SK-N-SH (cell line): ENCODE measurements around the gene RYR3. TPM values are rescaled to one million over a fixed set of nuclear protein-coding genes. Genes with fewer than 3 reads are reported as not detected.

Source experiments
- CTCF ChIA-PET: fragments of 300-600, 350-600 bp; formaldehyde crosslinking; extraction: SDS; loops from one replicate; lab custom pipeline; 2021; lab: Yijun Ruan, JAX
- POLR2A ChIA-PET: fragments of 350-600 bp; sonication (Branson Sonifier 250); formaldehyde crosslinking; extraction: SDS; loops from one replicate; lab custom pipeline; 2020; ENCODE audit warnings: antibody characterized with exemption, inconsistent platforms; lab: Yijun Ruan, JAX
- DNase-seq: peaks from one replicate; pipeline ENCODE4 v3.0.0; 2012
- H2AFZ ChIP-seq: fragments of 200-600 bp; sonication (generic); 2 replicates; pipeline ENCODE4 v1.8.1; 2016; ENCODE audit warnings: antibody characterized with exemption, mild to moderate bottlenecking, low read depth
- H3F3A ChIP-seq: fragments of 200-600 bp; sonication (generic); replicated peaks from 2 replicates; pipeline ENCODE3; 2016; ENCODE audit warnings: antibody characterized with exemption, mild to moderate bottlenecking; ENCODE audit not compliant: insufficient read depth
- H3K27ac ChIP-seq, 2 experiments: fragments of 200-500 bp in 1 of 2; fragments of 200-600 bp in 1 of 2; sonication (Bioruptor generic) in 1 of 2; sonication (generic), shearing (Covaris generic) in 1 of 2; 2 replicates each; pipeline versions ENCODE4 v1.5.1 to v1.6.1; 2014 to 2016; ENCODE audit warnings: low read depth in 2 of 2, inconsistent platforms in 1 of 2, low read length in 1 of 2, mild to moderate bottlenecking in 1 of 2, mixed read lengths in 1 of 2
- H3K27me3 ChIP-seq: fragments of 200-600 bp; sonication (generic), shearing (Covaris generic); 2 replicates; pipeline ENCODE4 v1.6.1; 2016; ENCODE audit warnings: mixed run types; ENCODE audit not compliant: insufficient read depth
- H3K36me3 ChIP-seq, 2 experiments: fragments of 200-500 bp in 1 of 2; fragments of 200-600 bp in 1 of 2; sonication (Bioruptor generic) in 1 of 2; sonication (generic) in 1 of 2; replicated peaks in 1 of 2; 2 replicates each; pipeline versions ENCODE3 to v1.5.1; 2014 to 2016; ENCODE audit warnings: low read length in 1 of 2, mild to moderate bottlenecking in 1 of 2; ENCODE audit not compliant: insufficient read depth in 2 of 2, control insufficient read depth in 1 of 2
- H3K4me1 ChIP-seq, 2 experiments: fragments of 200-500 bp in 1 of 2; fragments of 200-600 bp in 1 of 2; sonication (Bioruptor generic) in 1 of 2; sonication (generic), shearing (Covaris generic) in 1 of 2; 2 replicates each; pipeline versions ENCODE4 v1.5.1 to v1.6.1; 2014 to 2016; ENCODE audit warnings: low read depth in 1 of 2, low read length in 1 of 2, mixed run types in 1 of 2; ENCODE audit not compliant: insufficient read depth in 2 of 2, control insufficient read depth in 1 of 2
- H3K4me2 ChIP-seq: fragments of 200-600 bp; sonication (generic), shearing (Covaris generic); 2 replicates; pipeline ENCODE4 v1.6.1; 2017; ENCODE audit warnings: mixed run types
- H3K4me3 ChIP-seq, 2 experiments: fragments of 200-500 bp in 1 of 2; fragments of 200-600 bp in 1 of 2; sonication (Bioruptor generic) in 1 of 2; sonication (generic), shearing (Covaris generic) in 1 of 2; 2 replicates each; pipeline versions ENCODE4 v1.5.1 to v1.8.1; 2014 to 2016; ENCODE audit warnings: low read depth in 2 of 2, inconsistent platforms in 1 of 2, low read length in 1 of 2, mild to moderate bottlenecking in 1 of 2, mixed read lengths in 1 of 2, moderate library complexity in 1 of 2
- H3K79me2 ChIP-seq: fragments of 200-600 bp; sonication (generic); 2 replicates; pipeline ENCODE4 v1.8.1; 2017; ENCODE audit warnings: mild to moderate bottlenecking; ENCODE audit not compliant: insufficient read depth
- H3K9ac ChIP-seq: fragments of 200-600 bp; sonication (generic); 2 replicates; pipeline ENCODE4 v1.6.1; 2017; ENCODE audit warnings: mixed run types
- H3K9me2 ChIP-seq: fragments of 200-600 bp; sonication (generic); 2 replicates; pipeline ENCODE4 v1.6.1; 2017; ENCODE audit warnings: mixed run types
- H3K9me3 ChIP-seq: fragments of 200-600 bp; sonication (generic); 2 replicates; pipeline ENCODE4 v1.6.1; 2017; ENCODE audit warnings: mixed run types, mild to moderate bottlenecking, moderate library complexity
- H4K20me1 ChIP-seq: fragments of 200-600 bp; sonication (generic); 2 replicates; pipeline ENCODE4 v1.6.1; 2017; ENCODE audit warnings: mild to moderate bottlenecking, mixed run types; ENCODE audit not compliant: insufficient read depth
- CHD2 ChIP-seq: fragments of 150-350 bp; IDR thresholded peaks from 2 replicates; pipeline ENCODE4 v1.6.1; 2018; ENCODE audit warnings: low read length; ENCODE audit not compliant: partially characterized antibody
- CTCF ChIP-seq: fragments of 200-600 bp; sonication (generic); IDR thresholded peaks from 2 replicates; pipeline ENCODE4 v1.6.1; 2017; ENCODE audit warnings: antibody characterized with exemption, mild to moderate bottlenecking, moderate library complexity
- EP300 ChIP-seq, 2 experiments: IDR thresholded peaks; 2 replicates each; pipeline versions ENCODE4 v1.4.0 to v1.6.1; 2012; ENCODE audit warnings: borderline replicate concordance in 1 of 2, low read depth in 1 of 2, low read length in 1 of 2
- FOSL2 ChIP-seq: IDR thresholded peaks from 2 replicates; pipeline ENCODE4 v1.4.0; 2012; ENCODE audit warnings: low read depth, mild to moderate bottlenecking, moderate library complexity, borderline replicate concordance
- FOXJ3 ChIP-seq: sonication (generic); formaldehyde crosslinking; IDR thresholded peaks from 2 replicates; pipeline ENCODE4 v1.5.1; 2020; ENCODE audit warnings: mild to moderate bottlenecking, missing genetic modification reagents
- GATA2 ChIP-seq: sonication (generic); formaldehyde crosslinking; IDR thresholded peaks from 2 replicates; pipeline ENCODE4 v1.5.0; 2020; ENCODE audit warnings: mild to moderate bottlenecking, missing genetic modification reagents
- JUND ChIP-seq: IDR thresholded peaks from 2 replicates; pipeline ENCODE4 v1.4.0; 2012
- MEF2A ChIP-seq: IDR thresholded peaks from 2 replicates; pipeline ENCODE4 v1.4.0; 2012; ENCODE audit warnings: low read depth, borderline replicate concordance
- MXI1 ChIP-seq: IDR thresholded peaks from 2 replicates; pipeline ENCODE4 v1.6.1; 2012; ENCODE audit warnings: mild to moderate bottlenecking, low read depth, low read length, improper control_type of control experiment
- POLR2AphosphoS5 ChIP-seq: IDR thresholded peaks from 2 replicates; pipeline ENCODE4 v1.6.1; 2012; ENCODE audit warnings: low read depth, low read length
- RCOR1 ChIP-seq: fragments of 150-350 bp; IDR thresholded peaks from 2 replicates; pipeline ENCODE4 v1.6.1; 2017; ENCODE audit warnings: antibody characterized with exemption, low read length
- REST ChIP-seq: IDR thresholded peaks from 2 replicates; pipeline ENCODE4 v1.6.1; 2012; ENCODE audit warnings: mild to moderate bottlenecking, low read depth, low read length, moderate library complexity
- SIN3A ChIP-seq: IDR thresholded peaks from 2 replicates; pipeline ENCODE4 v1.6.1; 2012; ENCODE audit warnings: low read depth, mild to moderate bottlenecking, low read length, moderate library complexity, borderline replicate concordance
- USF1 ChIP-seq: IDR thresholded peaks from 2 replicates; pipeline ENCODE4 v1.4.0; 2012; ENCODE audit warnings: low read depth, borderline replicate concordance
- YY1 ChIP-seq: IDR thresholded peaks from 2 replicates; pipeline ENCODE4 v1.4.0; 2012; ENCODE audit warnings: low read depth, mild to moderate bottlenecking
- WGBS: methylation state at CpG from one replicate; pipeline ENCODE4 v1.1.6; 2017; ENCODE audit warnings: low lambda C conversion rate; 5-methylcytosine and 5-hydroxymethylcytosine counted together
- polyA plus RNA-seq, 3 experiments: library from polyadenylated mRNA; depleted of rRNA; stranded (reverse); fragments of >200 nt; gene quantifications; 2 replicates each; pipeline ENCODE4 v1.2.3, GENCODE V29; 2012
- TF ChIP-seq, protein P1 (sequence below): IDR thresholded peaks from 2 replicates; pipeline ENCODE4 v1.4.0; 2012; ENCODE audit warnings: low read depth, borderline replicate concordance

RYR3 gene
- polyA plus RNA-seq, 1 of the 3 experiments (the other 2 are of a cell fraction) = 0.02 TPM

GRCh38 chr15:33369941-33370622 lies 59.3 kb downstream of the RYR3 start:
- no peaks in the 10 kb centered on the region for H3K9me3 ChIP-seq
- WGBS = 17% methylated on average over 3 of the region's 3 CpGs
- no peaks in the 10 kb centered on the region for H3K79me2 ChIP-seq
- no peak for DNase-seq
- H2AFZ ChIP-seq = no peak overlapping the region
- no peak overlapping the region for H3K27ac ChIP-seq
- H3K4me3 ChIP-seq = no peak overlapping the region
- ChIA-PET CTCF (interaction anchor here (1.0 kb wide), 1 partner anchor 46 kb away, joined by 3 read pairs; no protein-coding TSS in a partner anchor), POLR2A (no interaction called here)
- no peaks in the 10 kb centered on the region for H4K20me1 ChIP-seq
- peaks cover 0 to 6% of the 10 kb centered on the region in 2 experiments; a peak in 2 of 4 replicates for H3K4me1 ChIP-seq
- no peak overlapping the region for H3K9ac ChIP-seq
- no peak for TF ChIP-seq YY1
- TF ChIP-seq MEF2A = no peak
- TF ChIP-seq POLR2AphosphoS5 = no peak
- TF ChIP-seq RCOR1 = no peak
- TF ChIP-seq, protein P1, sequence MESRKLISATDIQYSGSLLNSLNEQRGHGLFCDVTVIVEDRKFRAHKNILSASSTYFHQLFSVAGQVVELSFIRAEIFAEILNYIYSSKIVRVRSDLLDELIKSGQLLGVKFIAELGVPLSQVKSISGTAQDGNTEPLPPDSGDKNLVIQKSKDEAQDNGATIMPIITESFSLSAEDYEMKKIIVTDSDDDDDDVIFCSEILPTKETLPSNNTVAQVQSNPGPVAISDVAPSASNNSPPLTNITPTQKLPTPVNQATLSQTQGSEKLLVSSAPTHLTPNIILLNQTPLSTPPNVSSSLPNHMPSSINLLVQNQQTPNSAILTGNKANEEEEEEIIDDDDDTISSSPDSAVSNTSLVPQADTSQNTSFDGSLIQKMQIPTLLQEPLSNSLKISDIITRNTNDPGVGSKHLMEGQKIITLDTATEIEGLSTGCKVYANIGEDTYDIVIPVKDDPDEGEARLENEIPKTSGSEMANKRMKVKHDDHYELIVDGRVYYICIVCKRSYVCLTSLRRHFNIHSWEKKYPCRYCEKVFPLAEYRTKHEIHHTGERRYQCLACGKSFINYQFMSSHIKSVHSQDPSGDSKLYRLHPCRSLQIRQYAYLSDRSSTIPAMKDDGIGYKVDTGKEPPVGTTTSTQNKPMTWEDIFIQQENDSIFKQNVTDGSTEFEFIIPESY = no peak
- no peak for TF ChIP-seq MXI1
- TF ChIP-seq CHD2 = no peak
- TF ChIP-seq REST = no peak
- TF ChIP-seq JUND = no peak
- no peak for TF ChIP-seq EP300 (IDR thresholded peaks at IDR 0.05; ENCODE audit: borderline replicate concordance in 1 of 2, low read depth in 1 of 2, low read length in 1 of 2)
- H3K27me3 ChIP-seq = no peaks in the 10 kb centered on the region
- no peaks in the 10 kb centered on the region for H3K36me3 ChIP-seq
- no peak overlapping the region for H3K4me2 ChIP-seq
- no peaks in the 10 kb centered on the region for H3K9me2 ChIP-seq
- H3F3A ChIP-seq = no peaks in the 10 kb centered on the region

GRCh38 chr15:33370623-33371020 lies 59.9 kb downstream of the RYR3 start:
- ChIA-PET POLR2A (no interaction called here), CTCF (interaction anchor here (1.0 kb wide), 1 partner anchor 59 kb away, joined by 4 read pairs; no protein-coding TSS in a partner anchor)
- no peaks in the 10 kb centered on the region for H3K27me3 ChIP-seq
- no peak overlapping the region for H3K9ac ChIP-seq
- H3K9me2 ChIP-seq = no peaks in the 10 kb centered on the region
- H3K4me3 ChIP-seq = no peak overlapping the region
- H4K20me1 ChIP-seq = no peaks in the 10 kb centered on the region
- no peaks in the 10 kb centered on the region for H3K79me2 ChIP-seq
- no peak overlapping the region for H3K4me2 ChIP-seq
- no peak overlapping the region for H3K27ac ChIP-seq
- no peaks in the 10 kb centered on the region for H3K36me3 ChIP-seq
- WGBS = 53% methylated on average over 3 of the region's 3 CpGs
- no peak overlapping the region for H2AFZ ChIP-seq
- no peaks in the 10 kb centered on the region for H3K9me3 ChIP-seq
- no peak for DNase-seq
- peaks cover 0 to 6% of the 10 kb centered on the region in 2 experiments; a peak in 2 of 4 replicates for H3K4me1 ChIP-seq
- no peaks in the 10 kb centered on the region for H3F3A ChIP-seq
- no peak for TF ChIP-seq USF1
- no peak for TF ChIP-seq SIN3A
- no peak for TF ChIP-seq MXI1
- TF ChIP-seq CTCF = no peak
- TF ChIP-seq YY1 = no peak
- no peak for TF ChIP-seq FOXJ3 (CRISPR knock-in tag)
- TF ChIP-seq, protein P1 = no peak
- TF ChIP-seq FOSL2 = no peak
- no peak for TF ChIP-seq GATA2 (CRISPR knock-in tag)
